HEK293 (cell line): ENCODE data around the gene MGLL.

Source experiments
- CTCF ChIA-PET: fragments of 350-600 bp; formaldehyde crosslinking; extraction: SDS; loops from one replicate; lab custom pipeline; 2021; ENCODE audit warnings: antibody characterized with exemption; lab: Yijun Ruan, JAX
- POLR2A ChIA-PET: fragments of 300-600 bp; formaldehyde crosslinking; extraction: SDS; loops from one replicate; lab custom pipeline; 2020; ENCODE audit warnings: antibody characterized with exemption, inconsistent platforms; lab: Yijun Ruan, JAX
- H3K27ac ChIP-seq: fragments of 200-500 bp; sonication (Bioruptor generic); 2 replicates; pipeline ENCODE4 v1.5.1; 2014; ENCODE audit warnings: low read depth, low read length, control low read depth, inconsistent platforms; ENCODE audit errors: extremely low read depth
- H3K36me3 ChIP-seq, 2 experiments: fragments of 200-500 bp in 1 of 2; sonication (Bioruptor generic) in 1 of 2; 1 replicate in 1 of 2; 2 replicates in 1 of 2; pipeline ENCODE4 v1.5.1; 2014 to 2017; ENCODE audit warnings: inconsistent platforms in 2 of 2, low read length in 2 of 2; ENCODE audit not compliant: control insufficient read depth in 2 of 2, insufficient read depth in 1 of 2
- H3K4me1 ChIP-seq: fragments of 200-500 bp; sonication (Bioruptor generic); 2 replicates; pipeline ENCODE4 v1.5.1; 2014; ENCODE audit warnings: mild to moderate bottlenecking, low read length, inconsistent platforms; ENCODE audit not compliant: control insufficient read depth, insufficient read depth
- H3K4me3 ChIP-seq: 2 replicates; pipeline ENCODE4 v1.5.1; 2011; ENCODE audit warnings: low read depth, mild to moderate bottlenecking, control low read depth, low read length, moderate library complexity
- H3K9me3 ChIP-seq: fragments of 200-500 bp; sonication (Bioruptor generic); 2 replicates; pipeline ENCODE4 v1.5.1; 2014; ENCODE audit warnings: low read depth, low read length, inconsistent platforms; ENCODE audit not compliant: control insufficient read depth, insufficient read depth
- GLIS1 ChIP-seq: fragments of 450-650 bp; formaldehyde crosslinking; IDR thresholded peaks from 2 replicates; pipeline ENCODE4 v1.5.1; 2016; ENCODE audit warnings: missing biosample characterization, missing genetic modification characterization
- KLF8 ChIP-seq: fragments of 450-650 bp; formaldehyde crosslinking; IDR thresholded peaks from 2 replicates; pipeline ENCODE4 v1.5.1; 2016; ENCODE audit warnings: missing biosample characterization, missing genetic modification characterization
- MEIS1 ChIP-seq: sonication (generic); formaldehyde crosslinking; IDR thresholded peaks from 2 replicates; pipeline ENCODE4 v1.8.1; 2022; ENCODE audit warnings: missing genetic modification reagents, mild to moderate bottlenecking, borderline replicate concordance
- MZF1 ChIP-seq: fragments of 450-650 bp; formaldehyde crosslinking; IDR thresholded peaks from 2 replicates; pipeline ENCODE4 v1.5.1; 2017; ENCODE audit warnings: missing biosample characterization, missing genetic modification characterization, borderline replicate concordance
- RBAK ChIP-seq: fragments of 450-650 bp; formaldehyde crosslinking; IDR thresholded peaks from 2 replicates; pipeline ENCODE4 v1.5.1; 2016; ENCODE audit warnings: missing biosample characterization, missing genetic modification characterization
- SCRT2 ChIP-seq: fragments of 450-650 bp; formaldehyde crosslinking; IDR thresholded peaks from 2 replicates; pipeline ENCODE4 v1.5.1; 2016; ENCODE audit warnings: missing biosample characterization, missing genetic modification characterization
- SP2 ChIP-seq: fragments of 450-650 bp; formaldehyde crosslinking; IDR thresholded peaks from 2 replicates; pipeline ENCODE4 v1.5.1; 2016; ENCODE audit warnings: missing biosample characterization, missing genetic modification characterization
- SP7 ChIP-seq: fragments of 450-650 bp; formaldehyde crosslinking; IDR thresholded peaks from 2 replicates; pipeline ENCODE4 v1.5.1; 2016; ENCODE audit warnings: missing biosample characterization, missing genetic modification characterization
- ZNF19 ChIP-seq: fragments of 450-650 bp; formaldehyde crosslinking; IDR thresholded peaks from 2 replicates; pipeline ENCODE4; 2016; ENCODE audit warnings: missing biosample characterization, missing genetic modification characterization, low read depth
- ZNF211 ChIP-seq: fragments of 450-650 bp; formaldehyde crosslinking; IDR thresholded peaks from 2 replicates; pipeline ENCODE4 v1.5.1; 2016; ENCODE audit warnings: low read depth, missing biosample characterization, missing genetic modification characterization
- ZNF292 ChIP-seq: fragments of 450-650 bp; formaldehyde crosslinking; IDR thresholded peaks from 2 replicates; pipeline ENCODE4 v1.5.1; 2016; ENCODE audit warnings: low read depth, missing biosample characterization, missing genetic modification characterization, borderline replicate concordance
- ZNF324 ChIP-seq: fragments of 450-650 bp; formaldehyde crosslinking; IDR thresholded peaks from 2 replicates; pipeline ENCODE4 v1.5.1; 2016; ENCODE audit warnings: missing biosample characterization, missing genetic modification characterization
- ZNF366 ChIP-seq: fragments of 450-650 bp; formaldehyde crosslinking; conservative IDR thresholded peaks from 2 replicates; pipeline ENCODE4 v1.5.1; 2016; ENCODE audit warnings: missing biosample characterization, missing genetic modification characterization
- ZNF433 ChIP-seq: fragments of 450-650 bp; formaldehyde crosslinking; IDR thresholded peaks from 2 replicates; pipeline ENCODE4 v1.5.1; 2016; ENCODE audit warnings: missing biosample characterization, missing genetic modification characterization, low read depth
- ZNF510 ChIP-seq: fragments of 450-650 bp; formaldehyde crosslinking; IDR thresholded peaks from 2 replicates; pipeline ENCODE4 v1.5.1; 2018; ENCODE audit warnings: mild to moderate bottlenecking, missing genetic modification characterization, missing biosample characterization; ENCODE audit not compliant: insufficient replicate concordance
- ZNF549 ChIP-seq: fragments of 450-650 bp; IDR thresholded peaks from 2 replicates; pipeline ENCODE4 v1.5.1; 2018; ENCODE audit warnings: missing biosample characterization, missing genetic modification characterization, mild to moderate bottlenecking, inconsistent platforms, moderate library complexity
- ZNF561 ChIP-seq: fragments of 450-650 bp; IDR thresholded peaks from 2 replicates; pipeline ENCODE4 v1.5.1; 2018; ENCODE audit warnings: missing biosample characterization, missing genetic modification characterization, borderline replicate concordance
- ZNF596 ChIP-seq: fragments of 450-650 bp; IDR thresholded peaks from 2 replicates; pipeline ENCODE4 v1.5.0; 2018; ENCODE audit warnings: missing biosample characterization, mild to moderate bottlenecking, missing genetic modification characterization, moderate library complexity
- ZNF629 ChIP-seq: fragments of 450-650 bp; formaldehyde crosslinking; IDR thresholded peaks from 2 replicates; pipeline ENCODE4 v1.5.1; 2017; ENCODE audit warnings: missing biosample characterization, missing genetic modification characterization
- ZNF658 ChIP-seq: fragments of 450-650 bp; formaldehyde crosslinking; IDR thresholded peaks from 2 replicates; pipeline ENCODE4; 2016; ENCODE audit warnings: missing biosample characterization, missing genetic modification characterization
- TF ChIP-seq, protein P1 (sequence below): fragments of 450-650 bp; formaldehyde crosslinking; IDR thresholded peaks from 2 replicates; pipeline ENCODE4 v1.5.1; 2017; ENCODE audit warnings: missing biosample characterization, missing genetic modification characterization
- TF ChIP-seq, protein P2 (sequence below): fragments of 450-650 bp; formaldehyde crosslinking; IDR thresholded peaks from 2 replicates; pipeline ENCODE4 v1.5.1; 2016; ENCODE audit warnings: missing biosample characterization, missing genetic modification characterization
- TF ChIP-seq, protein P3 (sequence below): fragments of 450-650 bp; formaldehyde crosslinking; IDR thresholded peaks from 2 replicates; pipeline ENCODE4 v1.5.1; 2016; ENCODE audit warnings: missing biosample characterization, missing genetic modification characterization
- TF ChIP-seq, protein P4 (sequence below): fragments of 450-650 bp; formaldehyde crosslinking; IDR thresholded peaks from 2 replicates; pipeline ENCODE4 v1.5.1; 2016; ENCODE audit warnings: missing biosample characterization, missing genetic modification characterization

MGLL gene

DNA sequence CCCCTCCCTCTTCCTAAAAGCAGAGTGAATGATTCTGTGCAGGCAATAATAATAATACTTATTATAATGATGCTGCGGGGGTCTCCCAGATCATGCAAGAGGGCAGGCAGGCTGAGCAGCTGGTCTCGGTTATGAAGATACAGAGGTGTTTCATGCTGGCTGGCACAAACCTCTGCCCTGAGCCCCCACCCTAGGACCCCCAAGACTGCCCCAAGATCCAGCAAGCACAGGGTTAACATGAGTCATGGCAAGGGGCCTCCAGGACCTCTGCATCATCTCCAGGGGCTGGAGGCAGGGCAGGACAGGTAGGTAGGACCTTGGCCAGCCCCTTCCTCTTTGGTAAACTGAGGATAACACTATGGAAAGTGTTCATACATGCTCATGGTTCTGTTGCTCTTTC lies 2.7 kb downstream of the MGLL start:
- ChIA-PET POLR2A (no interaction called here), CTCF (no interaction called here)
- Histone ChIP-seq H3K4me3 (no peak overlapping the region), H3K36me3 (no peaks in the 10 kb centered on the region), H3K9me3 (no peaks in the 10 kb centered on the region), H3K4me1 (0 out of 2 replicates have a peak, but pooled peaks cover 2% of the 10 kb centered on the region), H3K27ac (no peak overlapping the region)
- TF ChIP-seq ZNF510 (no peak), ZNF433 (no peak), ZNF561 (tag by site-specific recombination) (no peak), ZNF292 (tag by site-specific recombination) (no peak), ZNF549 (no peak), GLIS1 (tag by site-specific recombination) (no peak), ZNF19 (tag by site-specific recombination) (no peak)
- TF ChIP-seq, protein P1, sequence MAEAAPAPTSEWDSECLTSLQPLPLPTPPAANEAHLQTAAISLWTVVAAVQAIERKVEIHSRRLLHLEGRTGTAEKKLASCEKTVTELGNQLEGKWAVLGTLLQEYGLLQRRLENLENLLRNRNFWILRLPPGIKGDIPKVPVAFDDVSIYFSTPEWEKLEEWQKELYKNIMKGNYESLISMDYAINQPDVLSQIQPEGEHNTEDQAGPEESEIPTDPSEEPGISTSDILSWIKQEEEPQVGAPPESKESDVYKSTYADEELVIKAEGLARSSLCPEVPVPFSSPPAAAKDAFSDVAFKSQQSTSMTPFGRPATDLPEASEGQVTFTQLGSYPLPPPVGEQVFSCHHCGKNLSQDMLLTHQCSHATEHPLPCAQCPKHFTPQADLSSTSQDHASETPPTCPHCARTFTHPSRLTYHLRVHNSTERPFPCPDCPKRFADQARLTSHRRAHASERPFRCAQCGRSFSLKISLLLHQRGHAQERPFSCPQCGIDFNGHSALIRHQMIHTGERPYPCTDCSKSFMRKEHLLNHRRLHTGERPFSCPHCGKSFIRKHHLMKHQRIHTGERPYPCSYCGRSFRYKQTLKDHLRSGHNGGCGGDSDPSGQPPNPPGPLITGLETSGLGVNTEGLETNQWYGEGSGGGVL (tag by site-specific recombination) = no peak

DNA sequence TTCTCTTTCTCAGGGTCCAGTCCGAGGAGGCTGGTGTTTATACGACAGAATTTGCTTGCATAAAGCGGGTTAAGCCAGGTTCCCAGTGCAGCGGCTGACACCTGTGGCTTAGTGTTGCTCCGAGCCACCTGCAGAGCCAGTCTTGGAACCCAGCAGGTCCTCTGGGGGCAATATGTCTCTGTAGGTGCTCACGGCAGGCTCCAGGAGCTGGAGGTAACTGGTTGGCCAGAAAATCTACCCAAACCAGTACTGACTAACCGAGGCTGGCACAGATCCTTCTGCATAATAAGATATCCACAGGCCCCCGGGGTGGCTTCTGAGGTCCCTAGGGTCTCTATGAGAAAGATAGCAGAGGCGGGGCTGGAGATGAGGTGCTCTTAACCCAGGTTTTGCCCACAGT lies 3.2 kb downstream of the MGLL start:
- TF ChIP-seq RBAK (tag by site-specific recombination) (no peak), SCRT2 (tag by site-specific recombination) (peak; percentile 60), ZNF324 (tag by site-specific recombination) (no peak), ZNF211 (tag by site-specific recombination) (no peak)
- TF ChIP-seq, protein P2, sequence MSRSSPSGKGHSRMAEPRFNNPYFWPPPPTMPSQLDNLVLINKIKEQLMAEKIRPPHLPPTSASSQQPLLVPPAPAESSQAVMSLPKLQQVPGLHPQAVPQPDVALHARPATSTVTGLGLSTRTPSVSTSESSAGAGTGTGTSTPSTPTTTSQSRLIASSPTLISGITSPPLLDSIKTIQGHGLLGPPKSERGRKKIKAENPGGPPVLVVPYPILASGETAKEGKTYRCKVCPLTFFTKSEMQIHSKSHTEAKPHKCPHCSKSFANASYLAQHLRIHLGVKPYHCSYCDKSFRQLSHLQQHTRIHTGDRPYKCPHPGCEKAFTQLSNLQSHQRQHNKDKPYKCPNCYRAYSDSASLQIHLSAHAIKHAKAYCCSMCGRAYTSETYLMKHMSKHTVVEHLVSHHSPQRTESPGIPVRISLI (tag by site-specific recombination) = no peak
- TF ChIP-seq, protein P3, sequence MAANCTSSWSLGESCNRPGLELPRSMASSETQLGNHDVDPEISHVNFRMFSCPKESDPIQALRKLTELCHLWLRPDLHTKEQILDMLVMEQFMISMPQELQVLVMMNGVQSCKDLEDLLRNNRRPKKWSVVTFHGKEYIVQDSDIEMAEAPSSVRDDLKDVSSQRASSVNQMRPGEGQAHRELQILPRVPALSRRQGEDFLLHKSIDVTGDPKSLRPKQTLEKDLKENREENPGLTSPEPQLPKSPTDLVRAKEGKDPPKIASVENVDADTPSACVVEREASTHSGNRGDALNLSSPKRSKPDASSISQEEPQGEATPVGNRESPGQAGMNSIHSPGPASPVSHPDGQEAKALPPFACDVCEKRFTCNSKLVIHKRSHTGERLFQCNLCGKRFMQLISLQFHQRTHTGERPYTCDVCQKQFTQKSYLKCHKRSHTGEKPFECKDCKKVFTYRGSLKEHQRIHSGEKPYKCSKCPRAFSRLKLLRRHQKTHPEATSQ = no peak
- TF ChIP-seq, protein P4, sequence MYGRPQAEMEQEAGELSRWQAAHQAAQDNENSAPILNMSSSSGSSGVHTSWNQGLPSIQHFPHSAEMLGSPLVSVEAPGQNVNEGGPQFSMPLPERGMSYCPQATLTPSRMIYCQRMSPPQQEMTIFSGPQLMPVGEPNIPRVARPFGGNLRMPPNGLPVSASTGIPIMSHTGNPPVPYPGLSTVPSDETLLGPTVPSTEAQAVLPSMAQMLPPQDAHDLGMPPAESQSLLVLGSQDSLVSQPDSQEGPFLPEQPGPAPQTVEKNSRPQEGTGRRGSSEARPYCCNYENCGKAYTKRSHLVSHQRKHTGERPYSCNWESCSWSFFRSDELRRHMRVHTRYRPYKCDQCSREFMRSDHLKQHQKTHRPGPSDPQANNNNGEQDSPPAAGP = no peak
- H3K27ac ChIP-seq = no peak overlapping the region
- ChIA-PET CTCF (no interaction called here), POLR2A (no interaction called here)
- 0 out of 2 replicates have a peak, but pooled peaks cover 2% of the 10 kb centered on the region for H3K4me1 ChIP-seq
- no peaks in the 10 kb centered on the region for H3K36me3 ChIP-seq
- no peaks in the 10 kb centered on the region for H3K9me3 ChIP-seq
- no peak overlapping the region for H3K4me3 ChIP-seq

DNA sequence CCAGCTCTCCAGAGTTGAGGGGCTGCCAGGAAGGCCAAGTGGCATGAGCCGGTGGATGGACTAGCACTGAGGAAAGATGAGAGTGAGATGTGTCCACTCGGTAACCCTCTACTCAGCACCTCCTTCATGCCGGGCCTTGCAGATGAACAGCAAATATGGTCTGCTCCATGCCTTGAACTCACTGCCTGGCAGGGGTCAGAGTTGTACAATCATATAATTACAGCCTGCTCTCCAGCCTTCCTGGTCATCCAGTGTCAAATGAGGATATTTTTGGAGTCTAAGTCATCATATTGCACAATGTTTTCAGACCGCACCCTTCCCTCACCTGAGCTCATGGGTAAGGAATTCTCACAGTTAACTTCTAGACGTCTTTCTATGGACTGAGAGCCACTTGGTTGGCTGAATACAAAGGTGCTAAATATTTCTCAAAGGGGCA lies 4.9 kb downstream of the MGLL start:
- CTCF ChIA-PET = interaction anchor here (0.6 kb wide), 1 partner anchor 967 kb away, joined by 4 read pairs; no protein-coding TSS in a partner anchor
- Histone ChIP-seq H3K4me1 (0 out of 2 replicates have a peak, but pooled peaks cover 2% of the 10 kb centered on the region), H3K4me3 (no peak overlapping the region), H3K36me3 (no peaks in the 10 kb centered on the region), H3K9me3 (no peaks in the 10 kb centered on the region), H3K27ac (no peak overlapping the region)
- POLR2A ChIA-PET = interaction anchor here (1.1 kb wide), 1 partner anchor 26 kb away, joined by 3 read pairs; no protein-coding TSS in a partner anchor
- TF ChIP-seq SP7 (tag by site-specific recombination) (peak; percentile 88), ZNF629 (tag by site-specific recombination) (0 out of 2 replicates have a peak, but pooled peaks have one; percentile 27), ZNF596 (tag by site-specific recombination) (no peak), SP2 (no peak), MZF1 (no peak), ZNF658 (tag by site-specific recombination) (no peak), MEIS1 (CRISPR knock-in tag) (no peak), RBAK (tag by site-specific recombination) (no peak), ZNF366 (tag by site-specific recombination) (peak; percentile 69), KLF8 (tag by site-specific recombination) (peak; percentile 57)
- TF ChIP-seq, protein P4 = peak; percentile 52; the same call in 1 of the 2 replicates
